Sigmoid colon (tissue), 7 donors: ENCODE data around the gene BTN1A1. TPM values are rescaled to one million over a fixed set of nuclear protein-coding genes. Genes with fewer than 3 reads are reported as not detected.
"Not testable (repeated sequence)": the region's sequence is repeated elsewhere in the genome, so short reads cannot be mapped to it uniquely, and the experiment has no call there.

Source experiments
- DNase-seq: peaks from one replicate; pipeline ENCODE4 v3.0.0-alpha.2; 2019
- H3K27ac ChIP-seq, 4 donors: fragments of 200-600 bp; sonication (generic); one replicate each; pipeline ENCODE4 v1.5.1; 2016 to 2019; ENCODE audit warnings: mild to moderate bottlenecking in 1 of 4
- H3K27me3 ChIP-seq, 3 donors: fragments of 200-600 bp; sonication (generic); one replicate each; pipeline ENCODE4 v1.5.1; 2019; ENCODE audit warnings: mild to moderate bottlenecking in 1 of 3
- H3K36me3 ChIP-seq, 4 donors: fragments of 200-600 bp; sonication (generic); one replicate each; pipeline ENCODE4 v1.5.1; 2016 to 2019
- H3K4me1 ChIP-seq, 4 donors: fragments of 200-600 bp; sonication (generic); one replicate each; pipeline ENCODE4 v1.5.1; 2017 to 2019
- H3K4me3 ChIP-seq, 4 donors: fragments of 200-600 bp; sonication (generic); one replicate each; pipeline ENCODE4 v1.5.1; 2017 to 2019; ENCODE audit warnings: mild to moderate bottlenecking in 2 of 4, moderate library complexity in 1 of 4
- H3K9me3 ChIP-seq, 4 donors: fragments of 200-600 bp in 3 of 4; sonication (generic) in 3 of 4; one replicate each; pipeline versions ENCODE4 v1.5.1 to v1.6.1; 2013 to 2019
- EP300 ChIP-seq, 4 donors: sonication (generic); formaldehyde crosslinking; IDR thresholded peaks; one replicate each; pipeline ENCODE4 v1.6.1; 2017; ENCODE audit warnings: antibody characterized with exemption in 4 of 4
- POLR2A ChIP-seq, 2 donors: fragments of 450-650 bp; IDR thresholded peaks; one replicate each; pipeline ENCODE4 v1.6.1; 2016; ENCODE audit warnings: antibody characterized with exemption in 2 of 2, mild to moderate bottlenecking in 2 of 2, moderate library complexity in 2 of 2
- POLR2AphosphoS5 ChIP-seq, 4 donors: sonication (generic); formaldehyde crosslinking; IDR thresholded peaks; one replicate each; pipeline ENCODE4 v1.6.1; 2017; ENCODE audit warnings: antibody characterized with exemption in 4 of 4
- WGBS, 2 donors: extraction: QIAGEN DNeasy Blood & Tissue Kit; methylation state at CpG; one replicate each; pipeline ENCODE4 v1.1.7; 2013; 5-methylcytosine and 5-hydroxymethylcytosine counted together
- intact Hi-C: fragments of 100-400 bp; cut with DNase I; formaldehyde crosslinking; loops from one replicate; pipeline ENCODE4 v1.15.1; 2023
- polyA plus RNA-seq, 3 donors: library from polyadenylated mRNA; stranded (reverse); fragments of 200-250 nt; gene quantifications; one replicate each; pipeline ENCODE4 v1.2.3, GENCODE V29; 2013
- total RNA-seq, 4 donors: library from RNA; depleted of rRNA; stranded (reverse); fragments of >200 nt; gene quantifications; one replicate each; pipeline ENCODE4 v1.1.0, GENCODE V29; 2016
- TF ChIP-seq, protein P1 (sequence below), 4 experiments: fragments of 450-650 bp in 3 of 4; fragments of 200-600 bp in 1 of 4; IDR thresholded peaks; one replicate each; pipeline ENCODE4 v1.5.1; 2016 to 2019; ENCODE audit warnings: antibody characterized with exemption in 4 of 4, mild to moderate bottlenecking in 3 of 4, moderate library complexity in 2 of 4
- donor health status: healthy with polysubstance abuse.
- donor health status: Bipolar disorder and iron deficiency.
- donor health status: healthy.

Gene BTN1A1
- total and polyA plus RNA-seq, 7 donors, result 0.20 to 0.28 TPM; not detected in 5

DNA sequence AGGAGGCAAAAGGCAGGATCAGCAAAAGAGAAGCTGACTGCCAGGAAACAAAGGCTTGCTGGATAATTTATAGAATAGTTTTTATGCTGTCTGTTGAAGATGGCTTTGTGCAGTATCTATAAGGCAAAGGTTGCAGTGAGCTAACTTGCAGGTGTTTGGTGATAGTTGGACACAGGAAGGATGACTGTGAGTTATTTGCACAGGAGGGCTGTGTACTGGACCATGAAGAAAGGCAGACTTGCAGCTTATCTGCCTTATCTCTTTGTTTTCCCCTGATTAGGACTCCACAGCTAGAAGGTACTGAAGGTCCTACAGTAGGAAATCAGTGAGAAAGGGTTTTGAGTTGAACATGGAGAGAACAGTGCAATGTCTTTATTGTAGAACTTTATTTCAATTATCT, 2.1 kb downstream of the BTN1A1 start:
- Histone ChIP-seq H3K36me3 (no peaks in the 10 kb centered on the region), H3K27me3 (peaks cover 0 to 44% (median 17%) of the 10 kb centered on the region in 3 donors), H3K4me3 (peak overlapping the region in 3 of 4 donors; percentile 28 to 36 (median 32)), H3K9me3 (no peaks in the 10 kb centered on the region), H3K27ac (no peak overlapping the region), H3K4me1 (peaks cover 0 to 12% (median 11%) of the 10 kb centered on the region in 4 donors)
- intact Hi-C loops, result no loop called here
- DNase-seq, result no peak
- TF ChIP-seq, protein P1, sequence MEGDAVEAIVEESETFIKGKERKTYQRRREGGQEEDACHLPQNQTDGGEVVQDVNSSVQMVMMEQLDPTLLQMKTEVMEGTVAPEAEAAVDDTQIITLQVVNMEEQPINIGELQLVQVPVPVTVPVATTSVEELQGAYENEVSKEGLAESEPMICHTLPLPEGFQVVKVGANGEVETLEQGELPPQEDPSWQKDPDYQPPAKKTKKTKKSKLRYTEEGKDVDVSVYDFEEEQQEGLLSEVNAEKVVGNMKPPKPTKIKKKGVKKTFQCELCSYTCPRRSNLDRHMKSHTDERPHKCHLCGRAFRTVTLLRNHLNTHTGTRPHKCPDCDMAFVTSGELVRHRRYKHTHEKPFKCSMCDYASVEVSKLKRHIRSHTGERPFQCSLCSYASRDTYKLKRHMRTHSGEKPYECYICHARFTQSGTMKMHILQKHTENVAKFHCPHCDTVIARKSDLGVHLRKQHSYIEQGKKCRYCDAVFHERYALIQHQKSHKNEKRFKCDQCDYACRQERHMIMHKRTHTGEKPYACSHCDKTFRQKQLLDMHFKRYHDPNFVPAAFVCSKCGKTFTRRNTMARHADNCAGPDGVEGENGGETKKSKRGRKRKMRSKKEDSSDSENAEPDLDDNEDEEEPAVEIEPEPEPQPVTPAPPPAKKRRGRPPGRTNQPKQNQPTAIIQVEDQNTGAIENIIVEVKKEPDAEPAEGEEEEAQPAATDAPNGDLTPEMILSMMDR (IDR thresholded peaks at IDR 0.05), result no peak
- no peak for TF ChIP-seq POLR2AphosphoS5 (IDR thresholded peaks at IDR 0.05)
- no peak for TF ChIP-seq POLR2A (IDR thresholded peaks at IDR 0.05)
- TF ChIP-seq EP300 (IDR thresholded peaks at IDR 0.05), result no peak

- Histone ChIP-seq H3K27ac (no peak overlapping the region), H3K9me3 (no peaks in the 10 kb centered on the region), H3K4me3 (no peak overlapping the region), H3K27me3 (peaks cover 0 to 44% (median 17%) of the 10 kb centered on the region in 3 donors), H3K36me3 (no peaks in the 10 kb centered on the region), H3K4me1 (peaks cover 0 to 12% (median 11%) of the 10 kb centered on the region in 4 donors)
- TF ChIP-seq POLR2AphosphoS5 (IDR thresholded peaks at IDR 0.05) (no peak), POLR2A (IDR thresholded peaks at IDR 0.05) (no peak), EP300 (IDR thresholded peaks at IDR 0.05) (no peak)
- TF ChIP-seq, protein P1 (IDR thresholded peaks at IDR 0.05), result no peak
- no peak for DNase-seq
- 81 to 88% methylated on average over 3 of the region's 3 CpGs for WGBS, 2 donors
- intact Hi-C loops, result no loop called here
Measured at GRCh38 chr6:26502626-26503025, 2.5 kb downstream of the BTN1A1 start.

- no peak for TF ChIP-seq EP300 (IDR thresholded peaks at IDR 0.05)
- TF ChIP-seq POLR2AphosphoS5 (IDR thresholded peaks at IDR 0.05), result no peak
- no peak for TF ChIP-seq POLR2A (IDR thresholded peaks at IDR 0.05)
- TF ChIP-seq, protein P1 (IDR thresholded peaks at IDR 0.05), result no peak
- no peak overlapping the region for H3K27ac ChIP-seq
- no peaks in the 10 kb centered on the region for H3K4me1 ChIP-seq
- H3K36me3 ChIP-seq, result no peaks in the 10 kb centered on the region
- peaks cover 0 to 19% (median 6%) of the 10 kb centered on the region in 3 donors for H3K27me3 ChIP-seq
- intact Hi-C loops, result no loop called here
- DNase-seq, result no peak
- H3K9me3 ChIP-seq, result no peaks in the 10 kb centered on the region
- WGBS, 2 donors, result 63 to 73% methylated on average over 3 of the region's 3 CpGs
- no peak overlapping the region for H3K4me3 ChIP-seq
Measured at GRCh38 chr6:26507658-26508057, 7.6 kb downstream of the BTN1A1 start.

DNA sequence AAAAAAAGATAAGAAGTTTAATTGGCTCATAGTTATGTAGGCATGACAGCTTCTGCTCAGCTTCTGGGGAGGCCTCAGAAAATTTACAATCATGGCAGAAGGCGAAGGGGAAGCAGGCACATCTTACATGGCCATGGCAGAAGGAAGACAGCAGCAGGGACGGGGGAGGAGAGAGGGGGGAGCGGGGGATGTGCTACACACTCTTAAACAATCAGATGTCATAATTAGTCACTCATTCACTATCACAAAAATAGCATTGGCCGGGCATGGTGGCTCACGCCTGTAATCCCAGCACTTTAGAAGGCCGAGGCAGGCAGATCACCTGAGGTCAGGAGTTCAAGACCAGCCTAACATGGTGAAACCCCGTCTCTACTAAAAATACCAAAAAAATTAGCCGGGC, 10.9 kb downstream of the BTN1A1 start:
- H3K9me3 ChIP-seq, H3K4me3 ChIP-seq, H3K4me1 ChIP-seq, H3K27ac ChIP-seq, DNase-seq, intact Hi-C loops, H3K36me3 ChIP-seq, H3K27me3 ChIP-seq: not testable (repeated sequence)
- WGBS, 2 donors, result 78 to 86% methylated on average over 8 of the region's 8 CpGs

DNA sequence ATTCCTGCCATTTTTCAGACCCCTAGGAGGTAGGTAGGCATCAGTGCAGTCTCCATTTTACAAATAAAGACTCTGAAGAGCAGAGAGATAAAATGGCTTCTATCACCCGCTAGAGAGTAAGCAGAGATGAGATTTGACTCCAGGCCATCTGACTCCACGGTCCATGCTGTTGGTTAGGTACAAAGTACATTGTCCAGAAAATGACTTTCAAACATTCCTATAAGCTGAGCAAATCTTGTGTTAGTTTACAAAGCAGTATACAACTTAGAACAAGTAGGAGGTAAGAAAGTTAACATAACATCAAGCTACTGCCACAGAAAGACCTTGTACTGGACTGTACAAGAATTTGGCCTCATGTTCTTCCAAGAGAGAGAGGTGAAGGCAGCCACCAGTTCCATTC, 14.9 kb downstream of the BTN1A1 start:
- TF ChIP-seq POLR2AphosphoS5 (IDR thresholded peaks at IDR 0.05), result no peak
- TF ChIP-seq, protein P1 (IDR thresholded peaks at IDR 0.05), result no peak
- TF ChIP-seq EP300 (IDR thresholded peaks at IDR 0.05), result no peak
- TF ChIP-seq POLR2A (IDR thresholded peaks at IDR 0.05), result no peak
- no peak for DNase-seq
- Histone ChIP-seq H3K27ac (no peak overlapping the region), H3K4me3 (no peak overlapping the region), H3K9me3 (no peaks in the 10 kb centered on the region), H3K36me3 (no peaks in the 10 kb centered on the region), H3K4me1 (peaks cover 0 to 1% (median under 1%) of the 10 kb centered on the region in 4 donors), H3K27me3 (no peaks in the 10 kb centered on the region)
- WGBS, 2 donors, result 57 to 80% methylated on average over 2 of the region's 2 CpGs
- intact Hi-C loops, result no loop called here
